Activated T-cell treated with anti-CD3 and anti-CD28 coated beads, Interleukin-2, amount 50 U/mL, for 72 hours (primary cell): ENCODE data around the gene AOPEP. TPM values are rescaled to one million over a fixed set of nuclear protein-coding genes. Genes with fewer than 3 reads are reported as not detected.

Experiments used
- ATAC-seq, 2 donors: fragments of 150-1000 bp; cut with Tn5 transposase; replicated peaks in 1 of 2; 2 replicates each; pipeline ENCODE4 v1.10.0; 2021; ENCODE audit warnings: moderate library complexity in 2 of 2, mild to moderate bottlenecking in 1 of 2
- DNase-seq, 2 donors: peaks; one replicate each; pipeline ENCODE4 v3.0.0; 2021 to 2022; ENCODE audit warnings: mixed read lengths in 1 of 2
- H3K27ac Mint-ChIP-seq: one replicate; pipeline ENCODE4 v1.8.0; 2022; ENCODE audit warnings: mild to moderate bottlenecking, moderate library complexity, mixed read lengths
- H3K27me3 Mint-ChIP-seq: one replicate; pipeline ENCODE4 v1.8.0; 2022; ENCODE audit warnings: low read depth, mixed read lengths
- H3K36me3 Mint-ChIP-seq, 2 donors: one replicate each; pipeline ENCODE4 v1.8.0; 2022; ENCODE audit warnings: mixed read lengths in 2 of 2, mild to moderate bottlenecking in 1 of 2; ENCODE audit not compliant: insufficient read depth in 2 of 2
- H3K4me1 Mint-ChIP-seq: one replicate; pipeline ENCODE4 v1.8.0; 2022; ENCODE audit warnings: low read depth, mixed read lengths
- H3K4me3 Mint-ChIP-seq, 2 donors: one replicate each; pipeline ENCODE4 v1.8.0; 2022; ENCODE audit warnings: mild to moderate bottlenecking in 2 of 2, mixed read lengths in 2 of 2, moderate library complexity in 2 of 2
- H3K9me3 Mint-ChIP-seq, 2 donors: one replicate each; pipeline ENCODE4 v1.8.0; 2022; ENCODE audit warnings: mixed read lengths in 2 of 2
- total RNA-seq, 2 donors: library from RNA; stranded (reverse); gene quantifications; one replicate each; pipeline ENCODE4 v1.2.3, GENCODE V29; 2022

AOPEP gene
- total RNA-seq, 2 donors from 2014 or later = 9.0 to 13.2 TPM

DNA sequence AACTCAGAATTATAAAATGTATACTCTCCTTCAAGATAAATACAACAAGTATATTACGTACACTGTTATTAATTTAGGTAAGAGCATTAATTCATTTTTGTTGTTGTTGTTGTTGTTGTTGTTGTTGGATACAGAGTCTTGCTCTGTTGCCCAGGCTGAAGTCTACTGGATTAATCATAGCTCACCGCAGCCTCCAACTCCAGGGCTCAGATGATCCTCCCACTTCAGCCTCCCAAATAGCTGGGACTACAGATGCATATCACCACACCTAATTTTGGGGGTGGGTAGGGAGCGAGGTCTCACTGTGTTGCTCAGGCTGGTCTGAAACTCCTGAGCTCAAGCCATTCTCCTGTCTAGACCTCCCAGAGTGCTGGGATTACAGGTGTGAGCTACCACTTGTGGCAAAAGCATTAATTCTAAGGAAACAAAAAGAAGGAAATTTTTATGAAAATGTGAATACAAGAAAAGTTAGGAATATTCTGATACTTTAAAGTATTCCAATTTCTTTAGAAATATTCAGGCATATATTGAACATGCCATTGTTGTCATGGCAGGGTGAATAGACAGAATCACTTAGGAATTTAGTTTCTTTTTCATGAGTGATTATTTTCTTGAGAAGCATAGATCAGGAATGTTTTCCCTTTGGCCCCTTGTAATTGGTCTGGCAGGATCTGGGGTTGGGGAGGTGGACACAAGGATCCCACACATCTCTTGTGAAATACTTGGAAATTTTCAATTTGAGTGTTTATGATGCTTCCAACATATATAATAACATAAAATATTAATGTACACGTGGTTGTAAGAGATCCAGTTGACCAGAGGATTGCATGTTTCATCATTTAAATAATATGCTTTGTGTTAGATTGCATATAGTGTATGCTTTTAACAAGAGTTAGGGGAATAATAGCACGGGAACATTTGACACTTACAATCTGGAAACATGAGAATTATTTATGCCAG, 327.4 kb downstream of the AOPEP start:
- no peak overlapping the region for H3K27ac Mint-ChIP-seq
- H3K4me1 Mint-ChIP-seq = peaks cover 5% of the 10 kb centered on the region
- H3K9me3 Mint-ChIP-seq = no peaks in the 10 kb centered on the region
- ATAC-seq (no peak), DNase-seq (no peak)
- H3K27me3 Mint-ChIP-seq = peaks cover 18% of the 10 kb centered on the region
- H3K36me3 Mint-ChIP-seq = no peaks in the 10 kb centered on the region
- no peak overlapping the region for H3K4me3 Mint-ChIP-seq

DNA sequence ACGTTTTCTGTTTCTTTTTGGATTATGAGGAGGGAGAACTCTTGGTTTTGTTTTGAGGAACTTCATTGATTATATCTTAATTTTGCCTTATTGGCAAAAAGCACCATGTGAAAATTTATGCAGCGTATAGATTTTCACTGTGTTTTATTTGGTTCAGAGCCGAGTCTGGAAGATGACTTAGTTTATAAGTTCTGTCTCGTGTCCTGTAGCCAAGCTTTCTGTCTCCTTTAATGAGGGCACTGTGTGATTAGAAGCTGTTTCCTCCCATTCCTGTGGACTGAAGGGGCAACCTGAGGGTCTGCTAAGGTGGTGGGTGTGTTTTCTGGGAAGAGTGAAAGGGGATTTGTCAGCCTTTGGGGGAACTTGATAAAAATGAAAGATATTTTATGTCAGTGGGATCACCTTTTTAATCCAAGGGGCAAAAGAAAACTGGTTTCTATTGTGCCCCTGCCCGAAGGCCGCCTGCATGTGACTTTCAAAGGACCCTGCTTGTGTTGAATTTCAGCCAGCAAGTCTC, 328.9 kb downstream of the AOPEP start:
- Mint-ChIP-seq H3K27ac (no peak overlapping the region), H3K4me1 (no peaks in the 10 kb centered on the region), H3K36me3 (no peaks in the 10 kb centered on the region), H3K27me3 (peaks cover 4% of the 10 kb centered on the region), H3K9me3 (no peaks in the 10 kb centered on the region), H3K4me3 (no peak overlapping the region)
- DNase-seq (no peak), ATAC-seq (no peak)

DNA sequence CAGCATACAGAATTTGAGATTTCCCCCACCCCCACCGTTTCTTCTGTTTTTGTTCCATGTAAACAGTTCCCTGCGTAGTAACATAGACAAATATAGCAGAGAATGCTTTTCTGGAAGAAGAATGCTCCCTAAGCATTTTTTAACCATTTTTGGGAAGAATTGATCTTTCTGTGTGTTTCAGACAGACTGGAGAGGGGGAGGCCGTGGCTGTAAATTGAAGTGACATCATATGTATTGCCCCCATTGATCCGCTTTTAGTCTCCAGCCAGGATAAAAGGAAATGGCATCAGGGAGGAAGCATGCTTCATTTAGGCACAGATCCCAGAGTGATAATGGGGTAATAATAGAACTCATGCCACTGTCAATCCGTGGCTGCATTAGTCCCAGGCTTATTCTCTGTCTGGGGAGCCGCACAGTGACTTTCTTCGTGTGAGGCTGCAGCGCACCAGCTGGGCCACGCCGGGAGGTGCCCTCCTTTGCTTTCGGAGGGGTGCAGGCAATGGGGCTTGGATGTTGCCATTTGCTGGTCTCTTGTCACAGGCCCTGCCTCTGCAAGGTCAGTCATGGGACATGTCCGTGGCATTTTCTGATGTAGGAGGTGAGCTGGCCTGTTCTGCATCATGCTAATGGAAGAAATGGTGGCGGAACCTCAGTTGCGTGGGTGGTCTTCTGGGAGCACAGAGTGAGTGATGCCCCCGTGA, 329.5 kb downstream of the AOPEP start:
- no peaks in the 10 kb centered on the region for H3K27me3 Mint-ChIP-seq
- H3K27ac Mint-ChIP-seq = no peak overlapping the region
- H3K36me3 Mint-ChIP-seq = no peaks in the 10 kb centered on the region
- ATAC-seq (no peak), DNase-seq (no peak)
- no peaks in the 10 kb centered on the region for H3K4me1 Mint-ChIP-seq
- no peaks in the 10 kb centered on the region for H3K9me3 Mint-ChIP-seq
- no peak overlapping the region for H3K4me3 Mint-ChIP-seq

DNA sequence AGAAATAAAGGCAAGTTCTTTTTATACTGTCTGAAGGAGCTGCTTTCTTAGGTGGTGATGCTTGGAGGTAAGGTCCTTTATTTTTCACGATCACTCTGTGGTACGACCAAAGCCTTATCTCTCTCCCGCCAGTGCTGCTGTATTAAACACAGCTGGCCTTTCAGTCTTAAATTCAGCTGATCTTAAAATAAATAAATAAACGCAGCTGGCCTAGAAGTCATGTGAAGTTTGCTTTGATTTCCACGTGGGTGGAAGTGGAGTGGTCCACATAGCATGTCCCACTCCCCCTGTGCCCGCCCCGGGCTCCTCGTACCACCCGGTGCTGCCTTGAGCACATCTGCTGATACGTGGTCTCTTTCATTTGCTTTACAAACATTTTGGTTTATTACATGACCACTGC, 330.6 kb downstream of the AOPEP start:
- ATAC-seq (no peak), DNase-seq (no peak)
- Mint-ChIP-seq H3K36me3 (no peaks in the 10 kb centered on the region), H3K27me3 (no peaks in the 10 kb centered on the region), H3K4me3 (no peak overlapping the region), H3K9me3 (no peaks in the 10 kb centered on the region), H3K27ac (no peak overlapping the region), H3K4me1 (no peaks in the 10 kb centered on the region)

DNA sequence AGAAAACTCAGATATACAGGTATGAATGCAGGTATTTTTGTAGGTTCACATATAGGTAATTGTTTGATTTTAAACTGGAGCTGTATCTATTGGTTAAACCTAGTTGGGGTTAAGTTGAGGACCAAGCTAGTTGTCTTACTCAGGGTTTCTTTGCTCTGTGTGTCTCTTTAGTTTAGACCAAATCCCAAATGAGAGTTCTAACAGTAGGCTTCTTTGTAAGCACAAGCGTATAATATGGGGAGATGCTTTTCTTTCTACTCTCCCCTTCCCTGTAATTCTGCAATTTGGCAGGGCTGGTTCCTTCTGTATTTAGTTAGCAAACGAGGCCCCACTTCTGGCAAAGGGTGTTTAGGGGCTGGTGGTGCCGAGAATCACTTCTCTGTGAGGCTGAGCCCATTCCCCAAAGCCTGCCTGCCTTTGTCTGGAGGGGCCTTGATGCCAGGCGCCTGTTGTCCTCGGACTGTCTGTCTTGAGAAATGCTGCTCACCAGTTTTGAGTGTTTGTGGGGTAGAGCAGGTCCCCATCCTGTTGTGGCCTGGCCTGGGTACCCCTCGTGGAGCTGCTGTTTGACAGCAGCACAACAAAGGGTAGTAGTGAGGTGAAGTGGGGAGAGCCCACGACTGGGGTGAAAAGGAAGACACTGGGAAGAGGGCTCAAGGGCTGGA, 331.8 kb downstream of the AOPEP start:
- Mint-ChIP-seq H3K4me1 (no peaks in the 10 kb centered on the region), H3K4me3 (no peak overlapping the region), H3K27ac (no peak overlapping the region), H3K27me3 (no peaks in the 10 kb centered on the region), H3K9me3 (no peaks in the 10 kb centered on the region), H3K36me3 (no peaks in the 10 kb centered on the region)
- no peak for ATAC-seq
- DNase-seq = no peak

DNA sequence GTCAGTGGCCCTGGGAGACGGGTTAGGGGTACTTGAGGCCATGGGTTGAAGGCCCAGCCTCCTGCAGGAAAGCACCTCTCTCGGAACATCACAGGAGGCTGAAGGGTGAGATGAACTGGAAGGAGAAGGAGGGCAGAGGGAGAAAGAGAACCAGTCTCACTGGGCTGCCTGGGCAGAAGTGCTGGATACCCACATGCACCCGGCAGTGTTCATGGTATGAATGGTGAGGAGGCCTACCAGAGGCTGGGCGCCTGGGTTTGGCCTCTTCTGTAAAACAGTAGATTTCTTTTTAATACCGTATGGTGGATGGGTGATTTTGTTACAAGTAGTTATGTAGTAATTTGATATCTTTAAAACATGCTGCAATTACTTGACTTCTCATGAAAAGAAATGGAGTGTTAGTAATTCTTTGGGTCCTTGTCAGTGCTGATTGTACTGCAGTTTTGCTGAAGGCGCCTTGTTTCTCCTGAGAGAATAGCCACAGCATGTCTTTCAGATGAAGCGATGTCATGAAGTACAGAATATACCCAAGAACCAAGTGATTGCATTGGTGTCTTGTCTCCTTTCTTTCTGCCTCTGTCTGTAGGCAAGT, 332.4 kb downstream of the AOPEP start:
- no peaks in the 10 kb centered on the region for H3K9me3 Mint-ChIP-seq
- DNase-seq (no peak), ATAC-seq (no peak)

DNA sequence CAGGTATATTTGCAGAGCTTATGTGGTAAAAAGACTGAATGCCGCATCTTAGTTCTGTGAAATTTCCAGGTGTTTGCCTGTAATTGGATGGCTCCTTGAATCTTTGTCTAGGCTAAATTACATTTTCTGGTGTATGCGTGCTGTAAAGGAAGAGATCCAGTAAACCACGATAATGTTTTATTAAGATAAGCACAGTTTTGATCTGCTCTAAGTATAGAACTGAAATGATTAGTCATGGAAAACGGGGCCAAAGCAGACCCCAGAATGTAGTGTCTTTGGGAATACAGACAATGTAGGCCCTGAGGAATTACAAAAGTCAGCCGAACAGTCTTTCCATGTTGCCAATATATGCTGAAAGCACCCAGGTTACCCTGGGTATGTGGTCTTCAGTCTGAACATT, 333.7 kb downstream of the AOPEP start:
- no peak overlapping the region for H3K27ac Mint-ChIP-seq
- H3K36me3 Mint-ChIP-seq = no peaks in the 10 kb centered on the region
- ATAC-seq = no peak
- H3K27me3 Mint-ChIP-seq = no peaks in the 10 kb centered on the region
- no peak overlapping the region for H3K4me3 Mint-ChIP-seq
- no peaks in the 10 kb centered on the region for H3K4me1 Mint-ChIP-seq
- no peaks in the 10 kb centered on the region for H3K9me3 Mint-ChIP-seq
- no peak for DNase-seq

More for the DNA sequence above, 332.4 kb downstream of the AOPEP start:
- no peaks in the 10 kb centered on the region for H3K36me3 Mint-ChIP-seq
- H3K4me3 Mint-ChIP-seq = no peak overlapping the region
- H3K27ac Mint-ChIP-seq = no peak overlapping the region
- no peaks in the 10 kb centered on the region for H3K4me1 Mint-ChIP-seq
- H3K27me3 Mint-ChIP-seq = no peaks in the 10 kb centered on the region

DNA sequence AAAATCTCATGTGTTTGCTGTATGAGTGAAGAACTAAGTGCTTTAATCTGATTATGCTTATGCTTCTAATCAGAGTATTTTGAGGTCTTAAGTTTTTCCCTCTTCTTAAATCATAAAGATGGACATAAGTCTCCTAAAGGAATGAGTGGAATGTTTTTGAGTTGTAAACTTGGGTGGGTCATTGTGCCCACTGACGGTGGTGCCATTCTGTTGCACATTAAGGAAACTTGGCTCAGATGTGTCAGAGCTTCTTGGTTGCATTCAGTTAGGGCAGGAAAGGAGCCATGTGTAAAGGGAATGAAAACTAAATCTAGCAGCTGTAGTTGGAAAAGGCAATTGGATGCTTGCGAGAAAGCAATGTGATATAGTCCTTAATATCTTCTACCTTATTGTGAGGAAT, 334.4 kb downstream of the AOPEP start:
- no peak for DNase-seq

DNA sequence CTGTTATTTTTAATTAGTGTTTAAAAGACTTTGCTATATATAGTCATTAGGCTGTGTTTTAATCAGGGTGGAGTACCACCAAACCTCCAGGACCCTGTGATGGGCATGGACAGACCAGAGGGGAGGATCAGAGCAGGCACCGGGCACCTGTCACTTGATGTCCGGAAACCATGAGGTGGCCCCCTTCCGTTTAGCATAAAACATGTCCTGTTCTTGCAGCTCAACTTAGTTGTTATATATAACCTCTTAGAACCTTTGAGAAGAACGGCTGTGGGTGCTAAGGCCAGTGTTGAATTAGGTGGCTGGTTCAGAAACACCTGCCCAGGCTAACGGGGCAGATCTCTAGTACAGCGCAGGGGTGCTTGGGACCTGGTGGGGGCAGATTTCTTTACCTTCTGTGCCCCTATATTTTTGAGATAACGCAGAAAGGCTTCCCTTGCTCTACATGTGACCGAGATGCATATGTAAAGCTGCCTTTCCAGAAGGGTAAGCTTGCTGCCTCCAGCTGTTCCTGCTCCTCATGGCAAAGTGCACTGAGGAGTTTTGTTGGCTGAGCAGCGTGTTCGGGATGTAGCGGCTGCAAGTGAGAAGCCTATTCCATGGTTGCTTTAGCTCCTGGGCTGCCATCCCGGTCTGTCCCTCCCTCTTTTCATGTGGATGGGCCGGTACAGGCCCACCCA, 335.6 kb downstream of the AOPEP start:
- Mint-ChIP-seq H3K4me1 (no peaks in the 10 kb centered on the region), H3K9me3 (no peaks in the 10 kb centered on the region), H3K27ac (no peak overlapping the region), H3K36me3 (no peaks in the 10 kb centered on the region), H3K4me3 (no peak overlapping the region), H3K27me3 (no peaks in the 10 kb centered on the region)
- ATAC-seq (no peak), DNase-seq (no peak)

More for the DNA sequence above, 334.4 kb downstream of the AOPEP start:
- Mint-ChIP-seq H3K36me3 (no peaks in the 10 kb centered on the region), H3K4me1 (no peaks in the 10 kb centered on the region), H3K27ac (no peak overlapping the region), H3K9me3 (no peaks in the 10 kb centered on the region), H3K4me3 (no peak overlapping the region), H3K27me3 (no peaks in the 10 kb centered on the region)
- ATAC-seq = no peak

DNA sequence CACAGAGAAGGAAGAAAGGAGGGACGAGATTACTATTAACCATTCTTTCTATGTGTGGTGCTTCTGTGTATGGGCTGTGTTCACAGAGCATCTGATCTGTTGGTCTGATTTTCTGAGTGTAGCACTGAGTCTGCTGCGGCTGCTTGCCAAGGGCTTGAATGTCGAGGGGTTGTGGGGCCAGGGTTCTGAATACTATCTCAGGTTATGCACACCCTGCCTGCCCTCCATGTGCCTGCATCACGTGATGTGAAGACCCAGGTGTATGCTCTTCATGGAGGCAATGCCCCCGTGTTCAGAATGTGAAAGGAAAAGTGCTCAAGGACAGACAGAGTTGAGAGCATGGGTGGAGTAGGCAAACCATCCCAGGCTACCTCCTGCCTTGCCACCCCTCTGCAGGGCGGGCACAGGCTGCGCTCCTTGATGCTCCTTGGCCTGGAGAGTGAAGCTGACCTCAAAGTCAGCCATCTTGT, 336.1 kb downstream of the AOPEP start:
- Mint-ChIP-seq H3K27ac (no peak overlapping the region), H3K4me1 (no peaks in the 10 kb centered on the region), H3K36me3 (no peaks in the 10 kb centered on the region), H3K9me3 (no peaks in the 10 kb centered on the region), H3K4me3 (no peak overlapping the region), H3K27me3 (no peaks in the 10 kb centered on the region)
- no peak for DNase-seq
- ATAC-seq = no peak

DNA sequence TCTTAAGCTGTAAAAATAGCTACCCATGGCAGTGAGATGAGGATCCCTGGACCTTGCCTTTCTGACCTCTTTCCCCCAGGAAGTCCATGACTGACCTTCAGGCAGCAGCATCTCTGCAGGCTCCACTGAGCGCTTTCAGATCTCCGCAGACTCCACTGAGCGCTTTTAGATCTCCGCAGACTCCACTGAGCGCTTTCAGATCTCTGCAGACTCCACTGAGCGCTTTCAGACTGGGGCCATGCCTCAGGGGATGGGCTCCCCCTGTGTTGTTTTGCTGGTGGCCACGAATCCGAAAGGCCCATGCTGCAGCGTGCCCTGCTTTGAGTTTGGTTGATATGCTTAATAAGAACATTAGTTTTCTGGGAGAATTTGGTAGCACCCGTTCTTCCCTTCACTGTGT, 336.8 kb downstream of the AOPEP start:
- H3K27me3 Mint-ChIP-seq = no peaks in the 10 kb centered on the region
- H3K27ac Mint-ChIP-seq = no peak overlapping the region
- ATAC-seq (no peak), DNase-seq (no peak)
- no peaks in the 10 kb centered on the region for H3K4me1 Mint-ChIP-seq
- H3K9me3 Mint-ChIP-seq = no peaks in the 10 kb centered on the region
- no peak overlapping the region for H3K4me3 Mint-ChIP-seq
- no peaks in the 10 kb centered on the region for H3K36me3 Mint-ChIP-seq

DNA sequence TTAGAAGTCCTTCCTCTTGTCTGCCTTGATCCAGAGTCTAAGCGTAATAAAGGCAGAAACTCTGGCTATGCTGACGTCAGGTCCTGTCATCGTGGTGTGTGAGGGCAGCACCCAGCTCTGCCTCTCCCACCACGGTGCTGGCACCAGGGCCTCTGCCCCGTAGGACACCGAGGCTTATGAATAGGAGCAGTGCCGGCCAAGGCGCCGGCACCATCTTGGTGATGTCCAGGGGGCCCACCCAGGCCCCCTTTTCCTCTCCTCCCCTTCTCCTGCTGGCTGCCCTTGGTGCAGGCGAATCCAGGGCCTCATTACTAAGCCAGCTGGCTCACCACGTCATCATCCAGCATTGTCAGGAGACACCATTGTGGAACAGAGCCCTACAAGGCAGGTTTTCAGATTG, 338.7 kb downstream of the AOPEP start:
- no peak for ATAC-seq
- no peaks in the 10 kb centered on the region for H3K9me3 Mint-ChIP-seq
- H3K27me3 Mint-ChIP-seq = no peaks in the 10 kb centered on the region
- no peaks in the 10 kb centered on the region for H3K36me3 Mint-ChIP-seq
- no peaks in the 10 kb centered on the region for H3K4me1 Mint-ChIP-seq
- no peak overlapping the region for H3K4me3 Mint-ChIP-seq
- DNase-seq = no peak
- H3K27ac Mint-ChIP-seq = no peak overlapping the region
